ENCODE data around the gene MS4A4A.

DNA sequence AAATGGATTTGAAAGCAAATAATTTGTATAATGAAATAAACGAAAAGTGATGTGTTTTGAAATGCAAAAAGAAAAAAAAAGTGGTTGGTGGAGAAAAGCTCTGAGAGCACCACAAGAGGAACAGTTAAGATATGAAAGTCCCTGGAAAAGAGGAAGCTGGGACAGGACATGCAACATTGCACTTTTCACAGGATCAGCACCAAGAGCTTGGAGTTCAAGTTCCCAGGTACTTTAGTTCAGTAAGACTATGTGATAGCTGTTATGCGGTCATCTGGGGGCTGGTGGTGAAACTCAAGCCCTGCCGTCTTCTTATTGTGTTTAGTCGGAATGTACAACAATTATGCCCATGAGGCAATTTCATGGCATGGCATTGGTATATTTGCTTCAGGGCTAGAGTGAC is 17.1 kb upstream of the MS4A4A start:
- TF ChIP-seq, protein P1, sequence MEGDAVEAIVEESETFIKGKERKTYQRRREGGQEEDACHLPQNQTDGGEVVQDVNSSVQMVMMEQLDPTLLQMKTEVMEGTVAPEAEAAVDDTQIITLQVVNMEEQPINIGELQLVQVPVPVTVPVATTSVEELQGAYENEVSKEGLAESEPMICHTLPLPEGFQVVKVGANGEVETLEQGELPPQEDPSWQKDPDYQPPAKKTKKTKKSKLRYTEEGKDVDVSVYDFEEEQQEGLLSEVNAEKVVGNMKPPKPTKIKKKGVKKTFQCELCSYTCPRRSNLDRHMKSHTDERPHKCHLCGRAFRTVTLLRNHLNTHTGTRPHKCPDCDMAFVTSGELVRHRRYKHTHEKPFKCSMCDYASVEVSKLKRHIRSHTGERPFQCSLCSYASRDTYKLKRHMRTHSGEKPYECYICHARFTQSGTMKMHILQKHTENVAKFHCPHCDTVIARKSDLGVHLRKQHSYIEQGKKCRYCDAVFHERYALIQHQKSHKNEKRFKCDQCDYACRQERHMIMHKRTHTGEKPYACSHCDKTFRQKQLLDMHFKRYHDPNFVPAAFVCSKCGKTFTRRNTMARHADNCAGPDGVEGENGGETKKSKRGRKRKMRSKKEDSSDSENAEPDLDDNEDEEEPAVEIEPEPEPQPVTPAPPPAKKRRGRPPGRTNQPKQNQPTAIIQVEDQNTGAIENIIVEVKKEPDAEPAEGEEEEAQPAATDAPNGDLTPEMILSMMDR (conservative IDR thresholded peaks at IDR 0.05; ENCODE audit: low read length): no peak
- TF ChIP-seq EZH2phosphoT487 (IDR thresholded peaks at IDR 0.05; ENCODE audit: borderline replicate concordance): no peak

Measured in Loucy (cell line).